Smooth muscle cell (in vitro differentiated cells): ENCODE data around the gene TRAPPC6A. TPM values are rescaled to one million over a fixed set of nuclear protein-coding genes. Genes with fewer than 3 reads are reported as not detected.

Experiments
- DNase-seq: peaks from one replicate; lab custom pipeline; 2025; ENCODE audit not compliant: unreplicated experiment; lab: John Stamatoyannopoulos, UW
- H2AFZ ChIP-seq: fragments of 200-600 bp; sonication (generic); 2 replicates; pipeline ENCODE4 v1.6.0; 2016; ENCODE audit warnings: antibody characterized with exemption, low read depth, mild to moderate bottlenecking
- H3F3A ChIP-seq: fragments of 200-600 bp; sonication (generic); 2 replicates; pipeline ENCODE4 v1.6.0; 2017; ENCODE audit warnings: antibody characterized with exemption, low read depth
- H3K27ac ChIP-seq: fragments of 200-600 bp; sonication (generic); 2 replicates; pipeline ENCODE4 v1.5.1; 2016; ENCODE audit warnings: low read depth, mild to moderate bottlenecking
- H3K27me3 ChIP-seq: fragments of 200-600 bp; sonication (generic); 2 replicates; pipeline ENCODE4 v1.6.1; 2016; ENCODE audit warnings: low read depth, mild to moderate bottlenecking
- H3K36me3 ChIP-seq: fragments of 200-600 bp; sonication (generic); 2 replicates; pipeline ENCODE4 v1.5.1; 2016; ENCODE audit warnings: low read depth
- H3K4me1 ChIP-seq: fragments of 200-600 bp; sonication (generic); 2 replicates; pipeline ENCODE4 v1.5.1; 2016; ENCODE audit warnings: low read depth
- H3K4me2 ChIP-seq: fragments of 200-600 bp; sonication (generic); 2 replicates; pipeline ENCODE4 v1.6.0; 2016; ENCODE audit warnings: mild to moderate bottlenecking
- H3K4me3 ChIP-seq: fragments of 200-600 bp; sonication (generic); 2 replicates; pipeline ENCODE4 v1.5.1; 2016; ENCODE audit warnings: mild to moderate bottlenecking
- H3K79me2 ChIP-seq: fragments of 200-600 bp; sonication (generic); 2 replicates; pipeline ENCODE4 v1.6.0; 2016; ENCODE audit warnings: low read depth, mild to moderate bottlenecking
- H3K9ac ChIP-seq: fragments of 200-600 bp; sonication (generic); 2 replicates; pipeline ENCODE4 v1.6.0; 2016; ENCODE audit warnings: low read depth
- H3K9me3 ChIP-seq: fragments of 200-600 bp; sonication (generic); replicated peaks from 2 replicates; pipeline ENCODE4 v1.5.1; 2016; ENCODE audit warnings: low read depth
- H4K20me1 ChIP-seq: fragments of 200-600 bp; sonication (generic); 2 replicates; pipeline ENCODE4 v1.6.0; 2016; ENCODE audit warnings: low read depth
- CTCF ChIP-seq: fragments of 200-600 bp; sonication (generic); IDR thresholded peaks from 2 replicates; pipeline ENCODE4 v1.5.1; 2017; ENCODE audit warnings: borderline replicate concordance, mild to moderate bottlenecking, antibody characterized with exemption; ENCODE audit not compliant: insufficient read depth, poor library complexity, severe bottlenecking
- WGBS: methylation state at CpG from one replicate; pipeline ENCODE4 v1.1.7; 2016; ENCODE audit warnings: low lambda C conversion rate; 5-methylcytosine and 5-hydroxymethylcytosine counted together
- polyA plus RNA-seq: library from polyadenylated mRNA; unstranded; fragments of >200 nt; fragmentation: Nextera tagmentation; extraction: Ambion mirVana; gene quantifications from 2 replicates; pipeline ENCODE4 v1.2.1, GENCODE V29; 2016
- total RNA-seq: library from RNA; depleted of rRNA; stranded (reverse); fragments of >200 nt; gene quantifications from 2 replicates; pipeline ENCODE4 v1.2.3, GENCODE V29; 2014

Gene TRAPPC6A
- total and polyA plus RNA-seq, 2 experiments from 2014 or later: 10.2 to 32.2 TPM

DNA sequence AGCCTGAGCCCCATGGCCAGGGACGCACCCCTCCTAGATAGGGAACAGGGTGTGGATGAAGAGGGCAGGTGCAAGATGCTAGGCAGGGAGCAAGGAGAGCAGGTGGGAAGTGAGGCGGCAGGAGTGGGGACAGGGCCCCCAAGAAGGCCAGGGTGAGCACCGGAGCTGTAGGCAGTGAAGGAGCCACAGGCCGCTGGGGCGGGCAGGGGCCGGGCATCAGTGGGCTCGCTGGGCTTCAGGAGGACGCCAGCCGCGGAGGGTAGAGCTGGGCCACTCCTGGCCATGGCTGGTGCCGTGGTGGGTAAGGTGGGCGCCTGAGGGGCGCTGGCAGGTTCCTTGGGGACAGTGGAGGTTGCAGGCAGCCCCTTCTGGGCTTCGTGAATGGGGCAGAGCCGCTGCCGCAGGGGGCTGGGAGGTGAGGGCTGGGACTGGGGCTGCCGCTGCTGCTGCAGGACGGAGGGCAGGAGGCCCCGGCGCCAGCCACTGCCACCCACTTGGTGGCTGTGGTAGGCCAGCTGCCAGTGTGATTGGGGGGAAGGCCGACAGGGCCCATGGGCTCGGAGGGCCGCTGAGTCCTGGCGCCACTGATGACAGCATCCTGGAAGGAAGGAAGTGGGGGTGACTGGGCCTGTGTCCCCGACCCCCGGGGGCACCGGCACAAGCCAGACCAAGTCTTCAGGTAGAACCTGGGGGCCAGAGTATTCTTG, 19.4 kb downstream of the TRAPPC6A start:
- 96% methylated on average over 26 of the region's 27 CpGs for WGBS
- H3K4me2 ChIP-seq: no peak overlapping the region

GRCh38 chr19:45156751-45157150, 21.3 kb downstream of the TRAPPC6A start:
- no peak overlapping the region for H3K9ac ChIP-seq

More for the DNA sequence above, 19.4 kb downstream of the TRAPPC6A start:
- H3F3A ChIP-seq: no peaks in the 10 kb centered on the region
- peaks cover 8% of the 10 kb centered on the region for H3K4me1 ChIP-seq
- no peak overlapping the region for H3K4me3 ChIP-seq
- TF ChIP-seq CTCF: no peak
- H3K9ac ChIP-seq: no peak overlapping the region
- H3K9me3 ChIP-seq: no peaks in the 10 kb centered on the region
- no peak overlapping the region for H3K27ac ChIP-seq
- no peaks in the 10 kb centered on the region for H3K36me3 ChIP-seq
- DNase-seq: no peak
- H3K27me3 ChIP-seq: peaks cover 3% of the 10 kb centered on the region
- H4K20me1 ChIP-seq: peaks cover 5% of the 10 kb centered on the region
- H2AFZ ChIP-seq: no peak overlapping the region
- no peaks in the 10 kb centered on the region for H3K79me2 ChIP-seq

GRCh38 chr19:45156011-45156630, 21.9 kb downstream of the TRAPPC6A start:
- Histone ChIP-seq H3K27ac (no peak overlapping the region), H3K4me2 (no peak overlapping the region), H3K9ac (no peak overlapping the region), H3K79me2 (no peaks in the 10 kb centered on the region), H3K36me3 (no peaks in the 10 kb centered on the region), H3K27me3 (peaks cover 29% of the 10 kb centered on the region), H4K20me1 (peaks cover 13% of the 10 kb centered on the region), H3K9me3 (no peaks in the 10 kb centered on the region), H3K4me1 (peaks cover 10% of the 10 kb centered on the region), H3K4me3 (no peak overlapping the region), H3F3A (no peaks in the 10 kb centered on the region), H2AFZ (no peak overlapping the region)
- no peak for DNase-seq
- 85% methylated on average over 11 of the region's 11 CpGs for WGBS
- no peak for TF ChIP-seq CTCF

More at GRCh38 chr19:45156751-45157150, 21.3 kb downstream of the TRAPPC6A start:
- H3K4me2 ChIP-seq: no peak overlapping the region
- H3K79me2 ChIP-seq: no peaks in the 10 kb centered on the region
- peaks cover 22% of the 10 kb centered on the region for H3K27me3 ChIP-seq
- peaks cover 13% of the 10 kb centered on the region for H4K20me1 ChIP-seq
- WGBS: 71% methylated on average over 11 of the region's 11 CpGs
- DNase-seq: no peak
- H3K4me1 ChIP-seq: peaks cover 10% of the 10 kb centered on the region
- no peaks in the 10 kb centered on the region for H3K36me3 ChIP-seq
- no peaks in the 10 kb centered on the region for H3K9me3 ChIP-seq
- no peak overlapping the region for H3K27ac ChIP-seq
- no peak overlapping the region for H2AFZ ChIP-seq
- H3K4me3 ChIP-seq: no peak overlapping the region
- no peaks in the 10 kb centered on the region for H3F3A ChIP-seq
- TF ChIP-seq CTCF: no peak
